22Rv1 (cell line): ENCODE measurements around the gene SELENBP1.
A peak's percentile ranks its signal among the peaks of the same experiment; 100 is the strongest.

Source experiments
- H3K27ac ChIP-seq: fragments of 450-650 bp; 2 replicates; pipeline ENCODE4 v1.5.1; 2017
- CTCF ChIP-seq: fragments of 450-650 bp; IDR thresholded peaks from 2 replicates; pipeline ENCODE4 v1.5.1; 2017; ENCODE audit warnings: mild to moderate bottlenecking
- ZFX ChIP-seq: fragments of 450-650 bp; IDR thresholded peaks from 2 replicates; pipeline ENCODE4 v1.6.1; 2017; ENCODE audit warnings: antibody characterized with exemption, borderline replicate concordance

Gene SELENBP1

DNA sequence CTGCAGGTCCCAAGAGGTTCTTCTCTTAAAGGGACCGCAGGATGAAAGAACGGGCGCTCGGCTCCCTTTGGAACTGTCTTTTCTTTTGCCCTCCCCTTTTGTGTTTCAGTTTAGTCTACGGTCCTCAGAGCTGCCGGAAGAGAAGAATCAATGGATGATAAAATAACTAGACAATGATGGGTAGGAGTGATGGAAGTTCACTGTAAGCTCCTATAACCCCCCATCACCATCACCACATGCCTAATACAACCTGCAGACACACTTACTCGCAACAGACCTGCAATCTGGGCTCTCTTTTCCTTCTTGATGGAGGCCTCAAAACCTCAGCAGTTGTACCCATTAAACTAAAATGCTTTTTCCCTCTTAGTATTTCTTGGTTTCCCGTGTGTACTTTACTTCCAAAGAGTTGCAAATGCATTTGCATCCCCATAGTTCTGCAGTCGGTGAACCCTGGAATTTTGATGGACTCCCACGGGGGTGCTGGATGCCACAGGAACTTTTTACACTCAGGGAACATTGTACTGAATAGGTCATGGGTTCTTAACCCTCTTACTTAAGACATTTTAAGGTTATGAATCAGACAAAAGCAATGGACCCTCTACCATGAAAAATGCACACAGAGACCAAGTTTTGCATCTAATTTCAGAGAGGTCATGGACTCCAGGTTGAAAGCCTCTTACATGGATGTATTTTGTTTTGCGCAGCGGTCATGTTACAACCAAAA is 24.8 kb downstream of the SELENBP1 start:
- peak overlapping the region; percentile 63 for H3K27ac ChIP-seq
- no peak for TF ChIP-seq ZFX
- TF ChIP-seq CTCF: no peak

- H3K27ac ChIP-seq: peak within 1 kb of the TSS; percentile 63
- no peak for TF ChIP-seq ZFX
Observed at GRCh38 chr1:151346769-151347522, 25.6 kb downstream of the SELENBP1 start, which contains the start of gene RFX5. RFX5 (minus strand) TSS chr1:151347252; CDS start chr1:151346320, 932 bp downstream.

DNA sequence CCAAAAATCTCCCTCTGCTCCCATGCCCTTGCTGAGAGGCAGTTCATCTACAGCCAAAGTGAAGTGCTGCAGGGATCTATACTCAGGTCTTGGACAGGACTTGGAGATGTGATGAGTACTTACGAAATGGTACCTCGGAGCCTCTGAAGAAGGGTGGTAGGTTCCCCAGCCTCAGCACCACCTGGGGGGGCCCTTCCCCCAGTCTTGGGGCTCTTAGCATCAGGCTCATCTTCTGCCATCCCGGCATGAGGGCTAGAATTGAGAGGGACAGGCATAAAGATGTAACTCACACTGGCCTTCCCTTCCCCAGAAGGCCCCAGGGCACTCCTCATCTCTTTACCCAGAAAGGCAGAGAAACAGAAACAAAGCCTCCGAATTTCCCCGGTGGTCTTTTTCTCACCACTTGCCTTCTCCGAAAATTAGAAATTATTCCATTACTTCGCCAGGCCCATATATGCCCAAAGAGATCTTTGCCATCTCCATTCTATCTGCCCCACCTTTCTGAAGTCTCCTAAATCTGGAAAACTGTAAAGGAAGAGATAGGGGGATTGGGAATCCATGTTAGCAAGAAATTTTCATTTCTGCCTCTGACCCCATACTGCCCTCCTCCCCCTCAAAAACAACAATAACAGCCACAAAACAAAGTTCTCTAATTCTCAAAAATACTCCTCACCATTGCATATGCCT is 26.3 kb downstream of the SELENBP1 start:
- no peak for TF ChIP-seq CTCF
- TF ChIP-seq ZFX: no peak

DNA sequence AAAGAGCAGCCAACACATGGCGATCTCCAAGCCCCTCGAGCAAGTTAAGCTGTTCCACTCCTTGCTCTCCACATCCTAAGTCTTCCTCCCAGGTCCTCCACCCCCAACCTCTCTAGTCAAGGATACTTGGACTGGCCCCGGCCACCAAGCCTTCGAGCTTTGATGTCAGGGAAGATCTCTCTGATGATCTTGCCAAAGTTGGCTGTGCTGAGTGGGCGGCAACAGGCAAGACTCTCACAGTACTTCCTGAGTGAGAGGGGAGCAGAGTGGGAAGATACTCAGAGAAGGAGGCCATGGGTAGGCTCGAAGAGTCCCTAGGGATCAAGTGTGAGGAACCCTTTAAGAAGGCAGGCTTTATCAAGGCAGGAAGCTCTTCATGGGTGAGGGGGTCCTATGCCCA is 28.2 kb downstream of the SELENBP1 start:
- no peak for TF ChIP-seq CTCF
- TF ChIP-seq ZFX: no peak
- no peak overlapping the region for H3K27ac ChIP-seq

More for the DNA sequence above, 26.3 kb downstream of the SELENBP1 start:
- peak overlapping the region; percentile 63 for H3K27ac ChIP-seq

GRCh38 chr1:151343587-151343986 is 28.9 kb downstream of the SELENBP1 start:
- no peak for TF ChIP-seq CTCF
- TF ChIP-seq ZFX: no peak
- no peak overlapping the region for H3K27ac ChIP-seq

DNA sequence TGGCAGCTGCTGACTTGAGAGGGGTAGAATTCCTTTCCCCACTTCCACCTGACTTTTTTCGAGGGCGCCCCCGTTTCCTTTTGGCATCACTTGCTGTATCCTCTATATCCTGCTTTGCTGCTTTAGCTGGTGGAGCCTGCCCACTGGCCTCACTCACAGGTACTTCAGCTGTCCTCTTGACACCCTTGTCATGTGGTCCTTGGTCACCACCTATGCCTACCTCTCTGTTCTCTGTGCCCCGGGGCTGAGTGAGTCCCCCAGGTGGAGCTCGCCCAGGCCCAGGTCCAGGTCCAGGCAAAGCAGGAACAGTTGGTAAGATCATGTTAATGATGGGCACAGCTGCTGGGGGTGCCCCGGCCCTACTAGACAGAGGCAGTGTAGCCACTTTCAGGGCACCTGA is 29.9 kb downstream of the SELENBP1 start:
- no peak overlapping the region for H3K27ac ChIP-seq
- no peak for TF ChIP-seq ZFX
- TF ChIP-seq CTCF: no peak

DNA sequence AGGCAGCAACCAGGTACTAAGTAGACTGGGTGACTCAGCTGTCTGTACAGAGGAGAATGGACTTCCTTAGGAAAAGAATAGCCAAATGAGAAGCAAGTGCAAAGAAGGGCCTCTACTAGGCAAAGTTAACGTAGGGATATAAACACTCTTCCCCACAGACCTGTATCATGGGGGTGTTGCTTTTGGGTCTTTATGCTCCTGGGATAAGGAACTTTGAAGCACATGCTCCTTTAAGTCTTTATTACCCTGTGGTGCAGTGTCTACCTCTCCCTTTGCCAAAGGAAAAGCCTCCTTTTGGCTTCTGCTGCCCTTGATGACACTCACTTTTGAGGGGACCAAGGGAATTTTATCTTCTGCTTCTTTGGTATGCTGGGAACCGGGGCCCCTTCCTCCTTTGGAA is 30.5 kb downstream of the SELENBP1 start:
- TF ChIP-seq ZFX (no peak), CTCF (no peak)
- H3K27ac ChIP-seq: no peak overlapping the region
